Skeletal muscle tissue (tissue), 4 donors: ENCODE results near the gene PHF1. TPM values are rescaled to one million over a fixed set of nuclear protein-coding genes. Genes with fewer than 3 reads are reported as not detected.

Experiments used
- H3K27ac ChIP-seq: one replicate; pipeline ENCODE4 v1.7.0; 2013; ENCODE audit warnings: mild to moderate bottlenecking, low read depth, low read length, inconsistent platforms
- H3K27me3 ChIP-seq, 3 donors: one replicate each; pipeline ENCODE4 v1.7.0; 2013; ENCODE audit warnings: low read length in 3 of 3; ENCODE audit not compliant: control insufficient read depth in 3 of 3, insufficient read depth in 3 of 3
- H3K36me3 ChIP-seq, 3 donors: one replicate each; pipeline ENCODE4 v1.7.0; 2013; ENCODE audit warnings: low read length in 3 of 3; ENCODE audit not compliant: control insufficient read depth in 3 of 3, insufficient read depth in 3 of 3
- H3K4me1 ChIP-seq, 3 donors: one replicate each; pipeline ENCODE4 v1.7.0; 2013; ENCODE audit warnings: low read length in 3 of 3, mild to moderate bottlenecking in 3 of 3; ENCODE audit not compliant: control insufficient read depth in 3 of 3, insufficient read depth in 3 of 3
- H3K4me3 ChIP-seq, 3 donors: one replicate each; pipeline ENCODE4 v1.7.0; 2013; ENCODE audit warnings: low read length in 3 of 3
- H3K9ac ChIP-seq, 3 donors: one replicate each; pipeline ENCODE4 v1.7.0; 2013; ENCODE audit warnings: low read length in 3 of 3, mild to moderate bottlenecking in 3 of 3, moderate library complexity in 2 of 3, low read depth in 1 of 3
- H3K9me3 ChIP-seq, 3 donors: one replicate each; pipeline ENCODE4 v1.7.0; 2013; ENCODE audit warnings: low read length in 3 of 3; ENCODE audit not compliant: control insufficient read depth in 3 of 3
- total RNA-seq: library from RNA; depleted of rRNA; stranded (reverse); fragments of >200 nt; gene quantifications from one replicate; pipeline ENCODE4 v1.2.3, GENCODE V29; 2014
- donor health status: Osteomylitis.

PHF1 gene
- total RNA-seq, 1 donor from 2014 or later: 5.7 TPM

- peaks cover 27 to 33% (median 33%) of the 10 kb centered on the region in 3 donors for H3K4me1 ChIP-seq
Measured at GRCh38 chr6:33431880-33432541, 21.2 kb downstream of the PHF1 start.

GRCh38 chr6:33432546-33432945 lies 21.7 kb downstream of the PHF1 start:
- H3K4me1 ChIP-seq: peaks cover 22 to 28% (median 28%) of the 10 kb centered on the region in 3 donors
- peaks cover 0 to 5% (median 0%) of the 10 kb centered on the region in 3 donors for H3K27me3 ChIP-seq
- no peak overlapping the region for H3K9ac ChIP-seq
- no peaks in the 10 kb centered on the region for H3K9me3 ChIP-seq
- no peak overlapping the region for H3K4me3 ChIP-seq
- no peak overlapping the region for H3K27ac ChIP-seq
- H3K36me3 ChIP-seq: peaks cover 0 to 13% (median 5%) of the 10 kb centered on the region in 3 donors

More at GRCh38 chr6:33431880-33432541, 21.2 kb downstream of the PHF1 start:
- Histone ChIP-seq H3K9ac (no peak overlapping the region), H3K9me3 (no peaks in the 10 kb centered on the region), H3K4me3 (no peak overlapping the region), H3K36me3 (peaks cover 0 to 10% (median 5%) of the 10 kb centered on the region in 3 donors), H3K27me3 (peaks cover 0 to 5% (median 0%) of the 10 kb centered on the region in 3 donors), H3K27ac (no peak overlapping the region)

GRCh38 chr6:33433001-33433543 lies 22.3 kb downstream of the PHF1 start:
- peaks cover 0 to 17% (median 5%) of the 10 kb centered on the region in 3 donors for H3K36me3 ChIP-seq
- peaks cover 22 to 27% (median 27%) of the 10 kb centered on the region in 3 donors for H3K4me1 ChIP-seq
- H3K27me3 ChIP-seq: peaks cover 0 to 5% (median 0%) of the 10 kb centered on the region in 3 donors
- no peaks in the 10 kb centered on the region for H3K9me3 ChIP-seq
- no peak overlapping the region for H3K27ac ChIP-seq
- H3K4me3 ChIP-seq: peak overlapping the region in 1 of 3 donors; percentile 45
- peak overlapping the region in 1 of 3 donors; percentile 66 for H3K9ac ChIP-seq

- H3K27me3 ChIP-seq: peaks cover 0 to under 1% (median 0%) of the 10 kb centered on the region in 3 donors
- H3K4me3 ChIP-seq: peak overlapping the region in 2 of 3 donors; percentile 42 to 58
- no peaks in the 10 kb centered on the region for H3K9me3 ChIP-seq
- H3K27ac ChIP-seq: no peak overlapping the region
- peak overlapping the region in 2 of 3 donors; percentile 38 to 71 for H3K9ac ChIP-seq
- H3K36me3 ChIP-seq: peaks cover 2 to 23% (median 5%) of the 10 kb centered on the region in 3 donors
- H3K4me1 ChIP-seq: peaks cover 16 to 21% (median 21%) of the 10 kb centered on the region in 3 donors
Measured at GRCh38 chr6:33433544-33434191, 22.9 kb downstream of the PHF1 start.

- H3K4me3 ChIP-seq: no peak overlapping the region
- H3K36me3 ChIP-seq: peaks cover 2 to 23% (median 5%) of the 10 kb centered on the region in 3 donors
- no peak overlapping the region for H3K27ac ChIP-seq
- H3K9me3 ChIP-seq: no peaks in the 10 kb centered on the region
- H3K9ac ChIP-seq: no peak overlapping the region
- H3K4me1 ChIP-seq: peaks cover 13 to 14% (median 14%) of the 10 kb centered on the region in 3 donors
- no peaks in the 10 kb centered on the region for H3K27me3 ChIP-seq
Measured at GRCh38 chr6:33434961-33435360, 24.1 kb downstream of the PHF1 start.

- Histone ChIP-seq H3K4me3 (no peak overlapping the region), H3K4me1 (peaks cover 6 to 12% (median 10%) of the 10 kb centered on the region in 3 donors), H3K27me3 (no peaks in the 10 kb centered on the region), H3K9me3 (no peaks in the 10 kb centered on the region), H3K36me3 (peaks cover 2 to 28% (median 5%) of the 10 kb centered on the region in 3 donors), H3K9ac (no peak overlapping the region), H3K27ac (no peak overlapping the region)
Measured at GRCh38 chr6:33437666-33438065, 26.9 kb downstream of the PHF1 start.

GRCh38 chr6:33438978-33439594 lies 28.3 kb downstream of the PHF1 start:
- Histone ChIP-seq H3K4me1 (peaks cover under 1 to 2% (median under 1%) of the 10 kb centered on the region in 3 donors), H3K36me3 (peaks cover 5 to 28% (median 6%) of the 10 kb centered on the region in 3 donors), H3K4me3 (no peak overlapping the region)

GRCh38 chr6:33439956-33440648 lies 29.3 kb downstream of the PHF1 start:
- H3K27me3 ChIP-seq: no peaks in the 10 kb centered on the region
- H3K4me3 ChIP-seq: no peak overlapping the region
- no peak overlapping the region for H3K9ac ChIP-seq
- H3K27ac ChIP-seq: no peak overlapping the region
- no peaks in the 10 kb centered on the region for H3K4me1 ChIP-seq
- peaks cover 6 to 30% (median 7%) of the 10 kb centered on the region in 3 donors for H3K36me3 ChIP-seq
- no peaks in the 10 kb centered on the region for H3K9me3 ChIP-seq

More at GRCh38 chr6:33438978-33439594, 28.3 kb downstream of the PHF1 start:
- H3K9ac ChIP-seq: no peak overlapping the region
- H3K27me3 ChIP-seq: no peaks in the 10 kb centered on the region
- no peaks in the 10 kb centered on the region for H3K9me3 ChIP-seq
- H3K27ac ChIP-seq: no peak overlapping the region

- H3K27ac ChIP-seq: no peak overlapping the region
- H3K36me3 ChIP-seq: peaks cover 6 to 25% (median 7%) of the 10 kb centered on the region in 3 donors
- no peak overlapping the region for H3K9ac ChIP-seq
- no peaks in the 10 kb centered on the region for H3K4me1 ChIP-seq
- no peaks in the 10 kb centered on the region for H3K27me3 ChIP-seq
- no peaks in the 10 kb centered on the region for H3K9me3 ChIP-seq
- no peak overlapping the region for H3K4me3 ChIP-seq
Measured at GRCh38 chr6:33440649-33441309, 30.0 kb downstream of the PHF1 start.
